GM12891 (cell line): ENCODE results near the gene MAML2.

Source experiments
- PAX5 ChIP-seq: IDR thresholded peaks from 2 replicates; pipeline ENCODE4 v1.6.1; 2011; ENCODE audit warnings: low read length, moderate library complexity, mild to moderate bottlenecking; ENCODE audit not compliant: insufficient read depth, severe bottlenecking
- POLR2A ChIP-seq: IDR thresholded peaks from 2 replicates; pipeline ENCODE4 v1.6.1; 2011; ENCODE audit warnings: low read depth, low read length, control low read depth
- POLR2AphosphoS5 ChIP-seq: IDR thresholded peaks from 2 replicates; pipeline ENCODE4 v1.6.1; 2011; ENCODE audit warnings: low read depth, low read length, control low read depth
- POU2F2 ChIP-seq: IDR thresholded peaks from 2 replicates; pipeline ENCODE4 v1.6.1; 2011; ENCODE audit warnings: low read depth, mild to moderate bottlenecking, control low read depth, low read length, moderate library complexity
- SPI1 ChIP-seq: IDR thresholded peaks from 2 replicates; pipeline ENCODE4 v1.6.1; 2011; ENCODE audit warnings: low read depth, low read length, control low read depth
- TAF1 ChIP-seq: IDR thresholded peaks from 2 replicates; pipeline ENCODE4 v1.6.1; 2011; ENCODE audit warnings: low read depth, low read length, control low read depth

- TF ChIP-seq TAF1 (no peak), SPI1 (no peak), POLR2AphosphoS5 (no peak), POLR2A (no peak), POU2F2 (no peak), PAX5 (no peak)
Measured at GRCh38 chr11:96340555-96340885, 2.5 kb downstream of the MAML2 start.
